Glomerular visceral epithelial cell (primary cell): ENCODE data around the gene CROCC.

ENCODE experiments used
- DNase-seq: peaks from one replicate; pipeline ENCODE4 v3.0.0-alpha.2; 2016; ENCODE audit errors: extremely low spot score

The CROCC gene

GRCh38 chr1:17012775-17013490, 91.2 kb downstream of the CROCC start:
- peak; percentile 92 for DNase-seq

GRCh38 chr1:17013491-17014320, 92.0 kb downstream of the CROCC start:
- peak; percentile 89 for DNase-seq

GRCh38 chr1:17014671-17015567, 93.2 kb downstream of the CROCC start:
- no peak for DNase-seq

GRCh38 chr1:17016317-17016661, 94.6 kb downstream of the CROCC start:
- peak; percentile 54 for DNase-seq

GRCh38 chr1:17017435-17017834, 95.7 kb downstream of the CROCC start:
- no peak for DNase-seq

- no peak for DNase-seq
These were observed 97.1 kb downstream of the CROCC start for GRCh38 chr1:17018849-17019248.

GRCh38 chr1:17020502-17020901, 98.8 kb downstream of the CROCC start:
- no peak for DNase-seq

- DNase-seq = no peak
These were observed 100.2 kb downstream of the CROCC start for GRCh38 chr1:17021896-17022295.
